Tibial nerve (tissue), 4 donors: ENCODE results near the gene PCMTD2. TPM values are rescaled to one million over a fixed set of nuclear protein-coding genes. Genes with fewer than 3 reads are reported as not detected.

Experiments used
- DNase-seq, 2 donors: peaks; one replicate each; pipeline ENCODE4 v3.0.0-alpha.2; 2019; ENCODE audit warnings: low spot score in 2 of 2
- H3K27ac ChIP-seq, 4 donors: fragments of 200-600 bp; sonication (generic) in 3 of 4; one replicate each; pipeline ENCODE4 v1.5.1; 2017 to 2019; ENCODE audit warnings: mild to moderate bottlenecking in 1 of 4
- H3K27me3 ChIP-seq, 2 donors: fragments of 200-600 bp; sonication (generic) in 1 of 2; one replicate each; pipeline versions ENCODE4 v1.5.1 to v1.6.0; 2017 to 2019
- H3K36me3 ChIP-seq, 3 donors: fragments of 200-600 bp; sonication (generic); one replicate each; pipeline ENCODE4 v1.5.1; 2018 to 2019
- H3K4me1 ChIP-seq, 4 donors: fragments of 200-600 bp; sonication (generic) in 3 of 4; one replicate each; pipeline ENCODE4 v1.5.1; 2017 to 2019
- H3K4me3 ChIP-seq, 4 donors: fragments of 200-600 bp; sonication (generic) in 3 of 4; one replicate each; pipeline ENCODE4 v1.5.1; 2017 to 2019; ENCODE audit warnings: mild to moderate bottlenecking in 1 of 4, moderate library complexity in 1 of 4
- H3K9me3 ChIP-seq, 4 donors: fragments of 200-600 bp; sonication (generic) in 3 of 4; one replicate each; pipeline ENCODE4 v1.5.1; 2017 to 2019
- EP300 ChIP-seq, 2 donors: sonication (generic); formaldehyde crosslinking; IDR thresholded peaks; one replicate each; pipeline ENCODE4 v1.6.1; 2017; ENCODE audit warnings: antibody characterized with exemption in 2 of 2, mild to moderate bottlenecking in 1 of 2
- POLR2A ChIP-seq, 2 donors: fragments of 450-650 bp; IDR thresholded peaks; one replicate each; pipeline ENCODE4 v1.6.1; 2017; ENCODE audit warnings: antibody characterized with exemption in 2 of 2, mild to moderate bottlenecking in 2 of 2, moderate library complexity in 2 of 2
- WGBS, 2 donors: methylation state at CpG; one replicate each; pipeline ENCODE4 v1.1.5; 2018; 5-methylcytosine and 5-hydroxymethylcytosine counted together
- total RNA-seq, 4 donors: library from RNA; depleted of rRNA; stranded (reverse); fragments of >200 nt; gene quantifications; one replicate each; pipeline ENCODE4 v1.1.0, GENCODE V29; 2016
- TF ChIP-seq, protein P1 (sequence below), 5 experiments: fragments of 200-600 bp in 3 of 5; fragments of 450-650 bp in 2 of 5; sonication (generic) in 3 of 5; IDR thresholded peaks; one replicate each; pipeline ENCODE4 v1.5.1; 2016 to 2019; ENCODE audit warnings: antibody characterized with exemption in 5 of 5, mild to moderate bottlenecking in 3 of 5, moderate library complexity in 2 of 5

Gene PCMTD2
- total RNA-seq, 4 donors from 2014 or later: 57.0 to 119 (median 103) TPM

DNA sequence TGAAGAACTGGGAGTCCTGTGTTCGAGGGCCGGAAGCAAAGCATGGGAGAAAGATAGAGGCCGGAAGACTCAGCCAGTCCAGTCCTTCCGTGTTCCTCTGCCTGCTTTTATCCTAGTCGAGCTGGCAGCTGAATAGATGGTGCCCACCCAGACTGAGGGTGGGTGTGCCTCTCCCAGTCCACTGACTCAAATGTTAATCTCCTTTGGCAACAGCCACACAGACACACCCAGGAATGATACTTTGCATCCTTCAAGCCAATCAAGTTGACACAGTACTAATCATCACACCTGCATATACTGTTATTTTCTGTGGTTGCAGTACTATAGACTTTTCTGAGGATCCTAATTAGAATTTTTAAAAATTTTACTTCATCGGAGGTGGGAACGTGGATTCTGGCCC lies 21.3 kb downstream of the PCMTD2 start:
- H3K27me3 ChIP-seq: no peaks in the 10 kb centered on the region
- WGBS, 2 donors: 89 to 91% methylated on average over 7 of the region's 7 CpGs
- H3K9me3 ChIP-seq: no peaks in the 10 kb centered on the region
- H3K4me1 ChIP-seq: no peaks in the 10 kb centered on the region
- TF ChIP-seq, protein P1, sequence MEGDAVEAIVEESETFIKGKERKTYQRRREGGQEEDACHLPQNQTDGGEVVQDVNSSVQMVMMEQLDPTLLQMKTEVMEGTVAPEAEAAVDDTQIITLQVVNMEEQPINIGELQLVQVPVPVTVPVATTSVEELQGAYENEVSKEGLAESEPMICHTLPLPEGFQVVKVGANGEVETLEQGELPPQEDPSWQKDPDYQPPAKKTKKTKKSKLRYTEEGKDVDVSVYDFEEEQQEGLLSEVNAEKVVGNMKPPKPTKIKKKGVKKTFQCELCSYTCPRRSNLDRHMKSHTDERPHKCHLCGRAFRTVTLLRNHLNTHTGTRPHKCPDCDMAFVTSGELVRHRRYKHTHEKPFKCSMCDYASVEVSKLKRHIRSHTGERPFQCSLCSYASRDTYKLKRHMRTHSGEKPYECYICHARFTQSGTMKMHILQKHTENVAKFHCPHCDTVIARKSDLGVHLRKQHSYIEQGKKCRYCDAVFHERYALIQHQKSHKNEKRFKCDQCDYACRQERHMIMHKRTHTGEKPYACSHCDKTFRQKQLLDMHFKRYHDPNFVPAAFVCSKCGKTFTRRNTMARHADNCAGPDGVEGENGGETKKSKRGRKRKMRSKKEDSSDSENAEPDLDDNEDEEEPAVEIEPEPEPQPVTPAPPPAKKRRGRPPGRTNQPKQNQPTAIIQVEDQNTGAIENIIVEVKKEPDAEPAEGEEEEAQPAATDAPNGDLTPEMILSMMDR (IDR thresholded peaks at IDR 0.05): no peak
- no peak for TF ChIP-seq EP300 (IDR thresholded peaks at IDR 0.05)
- H3K27ac ChIP-seq: no peak overlapping the region
- no peak for DNase-seq
- peaks cover 0 to 34% (median 0%) of the 10 kb centered on the region in 3 donors for H3K36me3 ChIP-seq
- H3K4me3 ChIP-seq: no peak overlapping the region

DNA sequence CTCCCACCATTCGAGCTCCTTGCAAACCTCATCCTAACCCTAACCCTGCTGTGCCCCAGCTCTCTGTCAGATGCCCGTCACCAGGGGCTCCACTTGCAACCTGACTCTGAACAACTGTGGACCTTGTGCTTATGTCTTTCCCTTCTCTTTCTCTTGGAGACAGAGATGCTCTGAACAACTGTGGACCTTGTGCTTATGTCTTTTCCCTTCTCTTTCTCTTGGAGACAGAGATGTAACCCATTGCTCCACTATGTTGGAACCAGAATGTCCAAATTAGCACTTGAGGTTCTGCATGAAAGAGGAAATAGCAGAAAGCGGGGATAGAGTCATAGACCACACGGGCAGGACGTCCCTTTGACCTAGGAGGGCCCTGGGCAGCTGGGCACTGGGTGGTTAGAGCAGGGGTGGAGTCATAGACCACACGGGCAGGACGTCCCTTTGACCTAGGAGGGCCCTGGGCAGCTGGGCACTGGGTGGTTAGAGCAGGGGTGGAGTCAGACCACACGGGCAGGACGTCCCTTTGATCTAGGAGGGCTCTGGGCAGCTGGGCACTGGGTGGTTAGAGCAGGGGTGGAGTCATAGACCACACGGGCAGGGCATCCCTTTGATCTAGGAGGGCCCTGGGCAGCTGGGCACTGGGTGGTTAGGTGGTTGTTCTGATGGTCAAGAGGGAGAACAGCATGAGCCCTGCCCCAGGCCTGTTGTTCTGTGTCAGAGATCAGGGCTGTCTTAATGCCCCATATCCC lies 22.2 kb downstream of the PCMTD2 start:
- H3K4me3 ChIP-seq: no peak overlapping the region
- TF ChIP-seq EP300 (IDR thresholded peaks at IDR 0.05) (no peak), POLR2A (IDR thresholded peaks at IDR 0.05) (no peak)
- TF ChIP-seq, protein P1 (IDR thresholded peaks at IDR 0.05): no peak
- no peak for DNase-seq
- H3K4me1 ChIP-seq: no peaks in the 10 kb centered on the region
- H3K36me3 ChIP-seq: peaks cover 0 to 31% (median 0%) of the 10 kb centered on the region in 3 donors
- H3K27me3 ChIP-seq: no peaks in the 10 kb centered on the region
- no peak overlapping the region for H3K27ac ChIP-seq
- H3K9me3 ChIP-seq: no peaks in the 10 kb centered on the region
- WGBS, 2 donors: 79 to 82% methylated on average over 8 to 9 of the region's 10 CpGs

DNA sequence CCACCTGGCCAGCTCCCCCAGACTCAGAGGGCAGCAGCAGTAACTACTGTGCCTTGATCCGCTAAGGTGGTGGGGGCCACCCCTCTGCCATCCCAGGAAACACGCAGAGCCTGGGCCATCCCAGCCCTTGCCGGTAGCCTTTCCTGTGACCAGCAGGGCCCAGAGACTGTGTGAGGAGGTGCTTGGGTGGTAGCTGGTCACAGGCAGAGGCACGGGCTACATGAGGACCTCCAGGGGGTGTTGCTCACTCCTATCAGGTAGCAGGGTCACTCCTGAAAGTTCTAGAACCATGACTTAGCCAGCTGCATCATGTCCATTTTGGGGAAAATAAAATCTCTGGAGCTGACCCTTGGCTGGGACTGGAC lies 22.8 kb downstream of the PCMTD2 start:
- H3K27ac ChIP-seq: no peak overlapping the region
- DNase-seq: no peak
- 90% methylated on average over 4 of the region's 4 CpGs; no CpG with 5 or more reads in 1 of the 2 donors for WGBS, 2 donors
- no peaks in the 10 kb centered on the region for H3K27me3 ChIP-seq
- no peaks in the 10 kb centered on the region for H3K4me1 ChIP-seq
- H3K4me3 ChIP-seq: no peak overlapping the region
- H3K9me3 ChIP-seq: no peaks in the 10 kb centered on the region
- TF ChIP-seq, protein P1 (IDR thresholded peaks at IDR 0.05): no peak
- TF ChIP-seq POLR2A (IDR thresholded peaks at IDR 0.05) (no peak), EP300 (IDR thresholded peaks at IDR 0.05) (no peak)
- H3K36me3 ChIP-seq: peaks cover 0 to 27% (median 0%) of the 10 kb centered on the region in 3 donors

DNA sequence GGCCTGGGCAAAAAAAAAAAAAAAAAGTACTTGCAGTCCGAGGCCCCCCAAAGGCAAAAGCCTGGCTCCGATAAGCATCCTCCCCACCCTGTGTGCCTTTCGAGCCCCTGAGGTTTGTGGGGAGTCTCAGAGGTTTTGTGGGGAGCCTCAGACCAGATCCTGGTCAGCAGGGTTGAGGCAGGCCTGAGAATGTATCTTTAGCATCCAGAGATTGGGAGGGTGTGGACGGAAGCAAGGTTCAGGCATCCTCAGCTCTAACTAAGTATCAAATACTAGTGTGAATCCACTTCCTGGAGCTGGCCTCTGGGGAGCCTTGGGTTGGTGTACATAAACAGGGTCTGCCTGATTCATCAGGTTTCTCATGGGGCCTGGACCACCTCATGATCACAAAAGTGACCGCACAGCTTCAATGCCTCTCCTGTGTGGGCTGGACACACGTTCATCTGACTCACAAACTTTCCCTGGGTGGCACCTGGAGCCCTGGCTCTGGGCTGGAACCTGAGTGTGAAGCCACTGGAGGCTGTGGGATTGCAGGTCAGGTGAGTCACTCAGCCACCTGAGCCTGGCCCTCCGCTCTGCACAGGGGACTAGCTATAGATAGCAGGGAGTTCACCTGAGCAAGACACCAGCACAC lies 24.4 kb downstream of the PCMTD2 start:
- Histone ChIP-seq H3K9me3 (no peaks in the 10 kb centered on the region), H3K27ac (no peak overlapping the region), H3K4me1 (no peaks in the 10 kb centered on the region), H3K27me3 (no peaks in the 10 kb centered on the region), H3K4me3 (no peak overlapping the region), H3K36me3 (peaks cover 0 to 12% (median 0%) of the 10 kb centered on the region in 3 donors)
- 78 to 88% methylated on average over 6 to 7 of the region's 7 CpGs for WGBS, 2 donors
- TF ChIP-seq, protein P1 (IDR thresholded peaks at IDR 0.05): no peak
- no peak for TF ChIP-seq POLR2A (IDR thresholded peaks at IDR 0.05)
- no peak for DNase-seq

DNA sequence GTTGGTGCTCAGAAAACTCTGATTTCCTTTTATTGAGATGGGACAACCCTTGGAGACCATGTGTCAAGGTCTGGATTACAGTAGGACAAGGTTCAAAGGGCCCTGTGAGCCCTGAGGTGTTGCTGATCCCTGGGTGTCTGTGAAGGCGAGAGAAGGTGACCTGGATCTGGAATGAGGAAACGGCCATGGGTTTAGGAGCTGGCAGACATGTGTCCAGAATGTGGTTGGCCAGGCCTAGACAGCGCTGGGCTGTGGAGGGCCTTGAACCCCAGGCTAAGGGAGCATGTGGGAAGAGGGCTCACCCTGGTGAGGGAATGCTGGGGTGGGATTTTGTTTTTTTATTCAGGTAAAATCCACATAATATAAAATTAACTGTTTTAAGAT lies 24.9 kb downstream of the PCMTD2 start:
- 83 to 87% methylated on average over 3 of the region's 3 CpGs for WGBS, 2 donors

More for the DNA sequence above, 24.9 kb downstream of the PCMTD2 start:
- no peak for DNase-seq
- Histone ChIP-seq H3K4me3 (no peak overlapping the region), H3K4me1 (no peaks in the 10 kb centered on the region), H3K9me3 (no peaks in the 10 kb centered on the region), H3K36me3 (peaks cover 0 to 12% (median 0%) of the 10 kb centered on the region in 3 donors), H3K27me3 (no peaks in the 10 kb centered on the region), H3K27ac (no peak overlapping the region)
- TF ChIP-seq, protein P1 (IDR thresholded peaks at IDR 0.05): no peak
- TF ChIP-seq EP300 (IDR thresholded peaks at IDR 0.05) (no peak), POLR2A (IDR thresholded peaks at IDR 0.05) (no peak)
